GM12878 (cell line): ENCODE results near the gene CCDC117. TPM values are rescaled to one million over a fixed set of nuclear protein-coding genes. Genes with fewer than 3 reads are reported as not detected.

Experiments used
- ATAC-seq: fragments of 200-7000 bp; cut with Tn5 transposase; 3 replicates; pipeline ENCODE4 v1.9.1; 2020; ENCODE audit warnings: mild to moderate bottlenecking, moderate library complexity
- BruUV-seq: library from RNA; stranded (reverse); fragments of 400-500 nt; replicated peaks from 2 replicates; lab custom pipeline; 2021; lab: Mats Ljungman, UMichigan
- CTCF ChIA-PET: fragments of 300-600 bp; sonication (Branson Sonifier 250); formaldehyde crosslinking; extraction: SDS; loops from one replicate; lab custom pipeline; 2021; ENCODE audit warnings: inconsistent platforms; lab: Yijun Ruan, JAX
- POLR2A ChIA-PET: fragments of 350-600 bp; formaldehyde crosslinking; extraction: SDS; loops from one replicate; lab custom pipeline; 2021; ENCODE audit warnings: inconsistent platforms; lab: Charles Lee
- RAD21 ChIA-PET: fragments of 300-600 bp; sonication (Branson Sonifier 250); formaldehyde crosslinking; loops from one replicate; lab custom pipeline; 2023; ENCODE audit warnings: antibody characterized with exemption; ENCODE audit not compliant: unreplicated experiment; lab: Charles Lee
- SMC1A ChIA-PET: fragments of 300-600 bp; sonication (Branson Sonifier 250); formaldehyde crosslinking; loops from one replicate; lab custom pipeline; 2023; ENCODE audit not compliant: unreplicated experiment, uncharacterized antibody; lab: Charles Lee
- DNase-seq: peaks from one replicate; pipeline ENCODE4 v3.0.0-alpha.2; 2011; ENCODE audit warnings: low read depth, low spot score
- FAIRE-seq: peaks from 3 replicates; lab custom pipeline; 2011; peaks lifted over from hg19 to GRCh38; lab: Jason Lieb, UNC
- H2AFZ ChIP-seq: 2 replicates; pipeline ENCODE4 v1.6.0; 2011; ENCODE audit warnings: low read depth, low read length, control low read depth; ENCODE audit not compliant: control insufficient read depth
- H3K27ac ChIP-seq: 2 replicates; pipeline ENCODE4 v1.5.1; 2011; ENCODE audit warnings: control low read depth; ENCODE audit not compliant: control insufficient read depth, insufficient read depth
- H3K27me3 ChIP-seq, 2 experiments: replicated peaks in 1 of 2; 2 replicates each; pipeline versions ENCODE4 v1.6.0 to v1.6.1; 2011; ENCODE audit warnings: low read length in 1 of 2; ENCODE audit not compliant: control insufficient read depth in 2 of 2, insufficient read depth in 2 of 2
- H3K36me3 ChIP-seq, 2 experiments: 2 replicates each; pipeline ENCODE4 v1.5.1; 2011; ENCODE audit warnings: low read length in 1 of 2; ENCODE audit not compliant: control insufficient read depth in 2 of 2, insufficient read depth in 2 of 2
- H3K4me1 ChIP-seq: 2 replicates; pipeline ENCODE4 v1.6.1; 2011; ENCODE audit warnings: mild to moderate bottlenecking, low read length, moderate library complexity, mixed read lengths; ENCODE audit not compliant: control insufficient read depth, insufficient read depth
- H3K4me2 ChIP-seq: 2 replicates; pipeline ENCODE4 v1.6.0; 2011; ENCODE audit warnings: control low read depth; ENCODE audit not compliant: control insufficient read depth, insufficient read depth
- H3K4me3 ChIP-seq: fragments of 200-600 bp; sonication (generic); 2 replicates; pipeline ENCODE4 v1.5.1; 2016
- H3K79me2 ChIP-seq: 2 replicates; pipeline ENCODE4 v1.6.0; 2011; ENCODE audit warnings: low read length; ENCODE audit not compliant: control insufficient read depth, insufficient read depth
- H3K9ac ChIP-seq: 2 replicates; pipeline ENCODE4 v1.8.0; 2011; ENCODE audit warnings: low read length, control low read depth, mixed read lengths; ENCODE audit not compliant: control insufficient read depth, insufficient read depth
- H3K9me3 ChIP-seq: replicated peaks from 3 replicates; pipeline ENCODE4 v1.5.1; 2011; ENCODE audit warnings: mild to moderate bottlenecking, low read length; ENCODE audit not compliant: control insufficient read depth, insufficient read depth
- H4K20me1 ChIP-seq: 2 replicates; pipeline ENCODE4 v1.6.0; 2011; ENCODE audit not compliant: control insufficient read depth, insufficient read depth
- ATF7 ChIP-seq: fragments of 450-650 bp; IDR thresholded peaks from 2 replicates; pipeline ENCODE4 v1.6.1; 2016; ENCODE audit warnings: low read depth, mild to moderate bottlenecking
- CEBPB ChIP-seq, 2 experiments: fragments of 150-350 bp in 1 of 2; IDR thresholded peaks; 2 replicates each; pipeline ENCODE4 v1.6.1; 2012 to 2014; ENCODE audit warnings: low read depth in 2 of 2, low read length in 2 of 2, borderline replicate concordance in 1 of 2, inconsistent platforms in 1 of 2
- DPF2 ChIP-seq: fragments of 450-650 bp; IDR thresholded peaks from 2 replicates; pipeline ENCODE4 v1.6.1; 2017; ENCODE audit warnings: mild to moderate bottlenecking
- ESRRA ChIP-seq: IDR thresholded peaks from 2 replicates; pipeline ENCODE4 v1.6.1; 2012; ENCODE audit warnings: mild to moderate bottlenecking, low read length, improper control_type of control experiment
- MTA3 ChIP-seq: IDR thresholded peaks from 2 replicates; pipeline ENCODE4 v1.6.1; 2012; ENCODE audit warnings: low read length, inconsistent platforms, borderline replicate concordance
- POLR2AphosphoS5 ChIP-seq: IDR thresholded peaks from 2 replicates; pipeline ENCODE4 v1.6.1; 2011; ENCODE audit warnings: mild to moderate bottlenecking, low read length, inconsistent platforms
- TCF7 ChIP-seq: IDR thresholded peaks from 2 replicates; pipeline ENCODE4 v1.6.1; 2014; ENCODE audit warnings: antibody characterized with exemption, borderline replicate concordance
- WGBS: methylation state at CpG from one replicate; pipeline ENCODE4 v1.1.6; 2016; ENCODE audit warnings: low lambda C conversion rate; ENCODE audit not compliant: insufficient replicate concordance, insufficient coverage; ENCODE audit errors: missing lambda C conversion rate; 5-methylcytosine and 5-hydroxymethylcytosine counted together
- in situ Hi-C: fragments of 300-500 bp; cut with MboI; formaldehyde crosslinking; loops from 9 replicates; pipeline ENCODE4 v1.14.3; 2018; ENCODE audit warnings: mixed read lengths
- intact Hi-C: fragments of 100-400 bp; cut with micrococcal nuclease; formaldehyde crosslinking; loops from one replicate; pipeline ENCODE4 v1.14.2; 2022; ENCODE audit not compliant: unreplicated experiment
- polyA plus RNA-seq, 11 experiments: library from polyadenylated mRNA; depleted of rRNA in 4 of 11; unstranded in 6 of 11; stranded (reverse) in 5 of 11; fragments of >200 nt; fragmentation: Nextera tagmentation in 4 of 11; fragmentation: Illumina TruSeq in 1 of 11; extraction: Ambion mirVana in 4 of 11; extraction: Trizol in 1 of 11; gene quantifications; 1 replicate in 1 of 11; 2 replicates in 10 of 11; pipeline versions ENCODE4 v1.2.1 to v1.2.3, GENCODE V29; 2011 to 2016; ENCODE audit warnings: inconsistent platforms in 2 of 11, missing spikeins in 2 of 11, low read depth in 1 of 11
- total RNA-seq, 4 experiments: library from RNA; depleted of rRNA in 3 of 4; stranded (reverse); fragments of >200 nt in 3 of 4; fragmentation: Illumina TruSeq in 1 of 4; extraction: Trizol in 1 of 4; gene quantifications; 2 replicates each; pipeline versions ENCODE4 v1.2.1 to v1.2.3, GENCODE V29; 2013 to 2021
- TF ChIP-seq, protein P1 (sequence below): fragments of 450-650 bp; IDR thresholded peaks from 2 replicates; pipeline ENCODE4 v1.6.1; 2018; ENCODE audit warnings: borderline replicate concordance, mild to moderate bottlenecking; ENCODE audit not compliant: partially characterized antibody
- TF ChIP-seq, protein P2 (sequence below): IDR thresholded peaks from 2 replicates; pipeline ENCODE4 v1.6.1; 2012; ENCODE audit warnings: low read length, inconsistent platforms

The CCDC117 gene
- total and polyA plus RNA-seq, 10 of the 15 experiments (the other 5 are each of a cell fraction or from before 2014, with no cell fraction given) = 6.3 to 32.2 (median 20.6) TPM

- Histone ChIP-seq H3K4me1 (no peaks in the 10 kb centered on the region), H3K27me3 (no peaks in the 10 kb centered on the region), H3K79me2 (no peaks in the 10 kb centered on the region; the same call in 1 of the 2 replicates), H3K27ac (no peak overlapping the region), H3K9me3 (no peaks in the 10 kb centered on the region; the same call in 2 of the 3 replicates), H4K20me1 (no peaks in the 10 kb centered on the region), H3K9ac (no peak overlapping the region), H3K36me3 (peaks cover 3 to 31% of the 10 kb centered on the region in 2 experiments), H2AFZ (no peak overlapping the region), H3K4me2 (no peak overlapping the region), H3K4me3 (no peak overlapping the region)
- no TSS peak for BruUV-seq
- ChIA-PET RAD21 (interaction anchor here (1.2 to 1.4 kb wide), 2 partner anchors 9 to 19 kb away, joined by 3 to 6 read pairs; no protein-coding TSS in a partner anchor), CTCF (interaction anchor here (1.0 to 1.5 kb wide), 2 partner anchors 11 to 260 kb away, joined by 3 to 5 read pairs; no protein-coding TSS in a partner anchor), POLR2A (interaction anchor here (1.2 kb wide), 2 partner anchors 19 kb away, joined by 3 to 6 read pairs; no protein-coding TSS in a partner anchor), SMC1A (interaction anchor here (0.8 to 3.6 kb wide), 6 partner anchors 8 to 261 kb away, joined by 3 to 16 read pairs (median 4); no protein-coding TSS in a partner anchor)
- ATAC-seq (no peak), DNase-seq (no peak), FAIRE-seq (no peak)
- in situ Hi-C loops (no loop called here), intact Hi-C loops (loop anchor here (10.0 kb wide), 1 partner anchor 45 kb away; no protein-coding TSS in a partner anchor)
- no peak for TF ChIP-seq CEBPB (IDR thresholded peaks at IDR 0.05; ENCODE audit: borderline replicate concordance in 1 of 2, low read depth in 2 of 2, low read length in 2 of 2)
- TF ChIP-seq ATF7 = no peak
- TF ChIP-seq DPF2 = no peak
- TF ChIP-seq TCF7 = no peak
- no peak for TF ChIP-seq ESRRA
- TF ChIP-seq MTA3 = no peak
- no peak for TF ChIP-seq POLR2AphosphoS5
- TF ChIP-seq, protein P1, sequence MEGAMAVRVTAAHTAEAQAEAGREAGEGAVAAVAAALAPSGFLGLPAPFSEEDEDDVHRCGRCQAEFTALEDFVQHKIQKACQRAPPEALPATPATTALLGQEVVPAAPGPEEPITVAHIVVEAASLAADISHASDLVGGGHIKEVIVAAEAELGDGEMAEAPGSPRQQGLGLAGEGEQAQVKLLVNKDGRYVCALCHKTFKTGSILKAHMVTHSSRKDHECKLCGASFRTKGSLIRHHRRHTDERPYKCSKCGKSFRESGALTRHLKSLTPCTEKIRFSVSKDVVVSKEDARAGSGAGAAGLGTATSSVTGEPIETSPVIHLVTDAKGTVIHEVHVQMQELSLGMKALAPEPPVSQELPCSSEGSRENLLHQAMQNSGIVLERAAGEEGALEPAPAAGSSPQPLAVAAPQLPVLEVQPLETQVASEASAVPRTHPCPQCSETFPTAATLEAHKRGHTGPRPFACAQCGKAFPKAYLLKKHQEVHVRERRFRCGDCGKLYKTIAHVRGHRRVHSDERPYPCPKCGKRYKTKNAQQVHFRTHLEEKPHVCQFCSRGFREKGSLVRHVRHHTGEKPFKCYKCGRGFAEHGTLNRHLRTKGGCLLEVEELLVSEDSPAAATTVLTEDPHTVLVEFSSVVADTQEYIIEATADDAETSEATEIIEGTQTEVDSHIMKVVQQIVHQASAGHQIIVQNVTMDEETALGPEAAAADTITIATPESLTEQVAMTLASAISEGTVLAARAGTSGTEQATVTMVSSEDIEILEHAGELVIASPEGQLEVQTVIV = no peak
- TF ChIP-seq, protein P2, sequence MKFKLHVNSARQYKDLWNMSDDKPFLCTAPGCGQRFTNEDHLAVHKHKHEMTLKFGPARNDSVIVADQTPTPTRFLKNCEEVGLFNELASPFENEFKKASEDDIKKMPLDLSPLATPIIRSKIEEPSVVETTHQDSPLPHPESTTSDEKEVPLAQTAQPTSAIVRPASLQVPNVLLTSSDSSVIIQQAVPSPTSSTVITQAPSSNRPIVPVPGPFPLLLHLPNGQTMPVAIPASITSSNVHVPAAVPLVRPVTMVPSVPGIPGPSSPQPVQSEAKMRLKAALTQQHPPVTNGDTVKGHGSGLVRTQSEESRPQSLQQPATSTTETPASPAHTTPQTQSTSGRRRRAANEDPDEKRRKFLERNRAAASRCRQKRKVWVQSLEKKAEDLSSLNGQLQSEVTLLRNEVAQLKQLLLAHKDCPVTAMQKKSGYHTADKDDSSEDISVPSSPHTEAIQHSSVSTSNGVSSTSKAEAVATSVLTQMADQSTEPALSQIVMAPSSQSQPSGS = no peak
- WGBS = 71% methylated on average over 5 of the region's 5 CpGs
Observed at GRCh38 chr22:28779833-28780232, 7.3 kb downstream of the CCDC117 start.
